ENCODE results near the gene GNPDA1.

GNPDA1 gene

DNA sequence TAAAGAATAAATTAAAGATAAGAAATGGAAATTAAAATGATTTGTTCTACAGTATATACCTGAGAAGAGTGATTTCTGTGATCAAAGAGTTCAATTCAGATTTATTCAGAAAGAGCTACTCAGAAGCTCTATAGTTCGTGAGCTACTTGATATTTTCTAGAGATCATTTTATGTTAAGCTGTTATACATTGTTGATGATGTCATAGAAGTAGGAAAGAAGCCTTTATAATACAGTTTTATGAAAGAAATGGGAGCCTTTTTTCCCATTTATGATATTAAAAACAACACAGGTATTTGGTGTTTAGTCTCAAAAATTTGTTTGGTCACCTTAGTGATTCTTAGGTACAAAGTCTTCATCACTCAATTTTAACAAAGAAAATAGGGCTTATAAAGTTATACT is 23.1 kb downstream of the GNPDA1 start:
- no peak for DNase-seq (ENCODE audit: low spot score)
- in situ Hi-C loops (cut with MboI; ENCODE audit: low sequenced_read_pairs, unreplicated experiment): loop anchor here (10.0 to 25.0 kb wide), 2 partner anchors 145 to 573 kb away; no protein-coding TSS in a partner anchor
- TF ChIP-seq, protein P1, sequence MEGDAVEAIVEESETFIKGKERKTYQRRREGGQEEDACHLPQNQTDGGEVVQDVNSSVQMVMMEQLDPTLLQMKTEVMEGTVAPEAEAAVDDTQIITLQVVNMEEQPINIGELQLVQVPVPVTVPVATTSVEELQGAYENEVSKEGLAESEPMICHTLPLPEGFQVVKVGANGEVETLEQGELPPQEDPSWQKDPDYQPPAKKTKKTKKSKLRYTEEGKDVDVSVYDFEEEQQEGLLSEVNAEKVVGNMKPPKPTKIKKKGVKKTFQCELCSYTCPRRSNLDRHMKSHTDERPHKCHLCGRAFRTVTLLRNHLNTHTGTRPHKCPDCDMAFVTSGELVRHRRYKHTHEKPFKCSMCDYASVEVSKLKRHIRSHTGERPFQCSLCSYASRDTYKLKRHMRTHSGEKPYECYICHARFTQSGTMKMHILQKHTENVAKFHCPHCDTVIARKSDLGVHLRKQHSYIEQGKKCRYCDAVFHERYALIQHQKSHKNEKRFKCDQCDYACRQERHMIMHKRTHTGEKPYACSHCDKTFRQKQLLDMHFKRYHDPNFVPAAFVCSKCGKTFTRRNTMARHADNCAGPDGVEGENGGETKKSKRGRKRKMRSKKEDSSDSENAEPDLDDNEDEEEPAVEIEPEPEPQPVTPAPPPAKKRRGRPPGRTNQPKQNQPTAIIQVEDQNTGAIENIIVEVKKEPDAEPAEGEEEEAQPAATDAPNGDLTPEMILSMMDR (IDR thresholded peaks at IDR 0.05; ENCODE audit: borderline replicate concordance, control extremely low read depth, extremely low read depth, insufficient read depth, missing control alignments): no peak

DNA sequence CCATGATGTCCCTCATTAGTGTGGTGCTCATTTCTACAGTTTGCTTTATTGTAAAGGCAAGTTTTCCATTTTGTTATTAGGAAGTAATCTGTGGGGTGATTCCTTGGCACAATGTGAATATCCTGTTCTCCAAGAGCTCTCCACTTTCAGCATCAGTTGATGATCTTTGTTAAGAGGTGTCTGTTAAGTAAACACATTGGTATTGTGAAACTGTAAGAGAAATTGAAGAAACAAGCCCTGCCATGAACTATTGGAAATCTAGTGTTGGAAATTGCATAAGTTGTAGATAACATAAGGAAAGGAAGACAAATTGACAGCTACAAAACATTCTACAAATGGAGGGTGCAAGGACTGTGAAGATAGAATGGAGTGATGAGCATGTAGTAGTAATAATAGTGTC is 26.8 kb downstream of the GNPDA1 start:
- TF ChIP-seq, protein P1 (IDR thresholded peaks at IDR 0.05; ENCODE audit: borderline replicate concordance, control extremely low read depth, extremely low read depth, insufficient read depth, missing control alignments): no peak
- in situ Hi-C loops (cut with MboI; ENCODE audit: low sequenced_read_pairs, unreplicated experiment): loop anchor here (25.0 kb wide), 1 partner anchor 576 kb away; no protein-coding TSS in a partner anchor
- DNase-seq (ENCODE audit: low spot score): no peak

DNA sequence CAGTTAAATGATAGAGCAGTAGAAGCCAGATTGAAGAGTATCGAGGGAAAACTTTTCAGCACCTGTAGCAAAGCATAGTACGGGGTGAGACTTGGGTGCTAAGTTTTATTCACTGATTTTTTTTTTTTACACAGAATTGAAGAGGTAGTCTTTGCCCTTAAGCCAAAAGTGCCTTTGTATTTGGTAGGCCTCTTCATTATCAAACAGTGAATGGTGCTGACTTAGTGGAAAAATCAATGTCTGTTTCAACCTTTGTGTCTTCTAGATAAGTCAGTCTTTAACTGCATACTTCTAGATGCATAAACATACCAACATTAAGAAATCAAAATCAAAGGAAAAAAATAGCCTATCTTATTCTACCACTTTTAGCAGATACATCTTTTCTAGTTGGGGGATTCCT is 30.2 kb downstream of the GNPDA1 start:
- in situ Hi-C loops (cut with MboI; ENCODE audit: low sequenced_read_pairs, unreplicated experiment): loop anchor here (25.0 kb wide), 1 partner anchor 580 kb away; no protein-coding TSS in a partner anchor
- DNase-seq (ENCODE audit: low spot score): no peak
- TF ChIP-seq, protein P1 (IDR thresholded peaks at IDR 0.05; ENCODE audit: borderline replicate concordance, control extremely low read depth, extremely low read depth, insufficient read depth, missing control alignments): no peak

DNA sequence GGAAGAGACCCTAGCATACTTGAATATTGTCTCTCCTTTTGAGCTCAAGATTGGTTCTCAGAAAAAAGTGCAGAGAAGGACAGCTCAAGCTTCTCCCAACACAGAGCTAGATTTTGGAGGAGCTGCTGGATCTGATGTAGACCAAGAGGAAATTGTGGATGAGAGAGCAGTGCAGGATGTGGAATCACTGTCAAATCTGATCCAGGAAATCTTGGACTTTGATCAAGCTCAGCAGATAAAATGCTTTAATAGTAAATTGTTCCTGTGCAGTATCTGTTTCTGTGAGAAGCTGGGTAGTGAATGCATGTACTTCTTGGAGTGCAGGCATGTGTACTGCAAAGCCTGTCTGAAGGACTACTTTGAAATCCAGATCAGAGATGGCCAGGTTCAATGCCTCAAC is 34.4 kb downstream of the GNPDA1 start:
- TF ChIP-seq, protein P1 (IDR thresholded peaks at IDR 0.05; ENCODE audit: borderline replicate concordance, control extremely low read depth, extremely low read depth, insufficient read depth, missing control alignments): no peak
- in situ Hi-C loops (cut with MboI; ENCODE audit: low sequenced_read_pairs, unreplicated experiment): loop anchor here (25.0 kb wide), 1 partner anchor 584 kb away; no protein-coding TSS in a partner anchor
- DNase-seq (ENCODE audit: low spot score): no peak

DNA sequence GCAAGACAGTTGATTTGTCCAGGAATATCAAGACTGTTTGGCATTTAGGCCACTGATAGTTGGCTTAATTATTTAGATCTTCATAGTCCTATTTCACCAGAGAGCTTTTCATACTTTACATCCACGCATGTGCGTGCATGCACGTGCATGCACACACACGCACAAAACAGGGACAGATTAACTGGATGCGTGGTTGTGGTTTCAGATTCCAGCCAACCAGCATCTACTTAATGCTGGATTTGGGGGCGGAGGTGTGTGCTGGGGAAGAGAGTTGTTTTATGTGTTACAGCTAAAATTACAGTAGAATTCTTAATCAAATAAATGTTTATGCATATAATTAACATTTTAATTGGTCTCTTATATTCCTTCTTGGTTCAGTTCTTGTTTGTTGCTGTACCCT is 36.7 kb downstream of the GNPDA1 start:
- TF ChIP-seq, protein P1 (IDR thresholded peaks at IDR 0.05; ENCODE audit: borderline replicate concordance, control extremely low read depth, extremely low read depth, insufficient read depth, missing control alignments): no peak
- in situ Hi-C loops (cut with MboI; ENCODE audit: low sequenced_read_pairs, unreplicated experiment): loop anchor here (25.0 kb wide), 1 partner anchor 586 kb away; no protein-coding TSS in a partner anchor
- no peak for DNase-seq (ENCODE audit: low spot score)

DNA sequence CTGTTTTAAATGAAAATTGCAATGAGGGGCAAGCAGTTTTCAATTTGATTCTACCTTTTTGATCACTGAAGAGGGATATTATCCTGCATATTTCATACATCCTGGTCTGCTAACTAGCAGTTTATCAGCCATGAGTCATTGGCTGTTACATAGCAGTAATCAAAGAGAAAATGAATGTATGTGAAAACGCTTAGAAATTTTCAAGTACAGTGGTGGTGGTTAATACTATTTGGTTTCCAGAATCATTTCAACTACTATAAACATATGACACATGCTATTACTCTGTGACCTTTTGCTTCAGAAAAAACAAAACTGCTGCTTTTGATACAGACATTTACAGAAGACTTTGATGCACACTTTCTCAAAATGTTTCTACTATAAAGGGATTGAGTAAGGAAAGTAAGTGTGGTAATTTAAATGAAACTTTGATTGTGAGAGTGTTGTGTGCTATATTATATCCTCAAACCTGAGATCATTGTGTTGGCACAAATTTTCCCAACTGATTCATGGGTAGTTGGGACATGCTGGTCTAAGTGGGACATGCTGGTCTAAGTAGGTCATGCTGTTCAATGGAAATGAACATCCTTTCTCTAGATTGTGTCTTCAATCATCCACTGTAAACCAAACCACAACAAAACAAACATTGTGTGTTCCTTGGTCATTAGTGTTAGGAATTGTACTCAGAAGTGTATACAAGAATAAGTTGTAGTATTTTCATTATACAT is 38.8 kb downstream of the GNPDA1 start:
- TF ChIP-seq, protein P1 (IDR thresholded peaks at IDR 0.05; ENCODE audit: borderline replicate concordance, control extremely low read depth, extremely low read depth, insufficient read depth, missing control alignments): no peak
- DNase-seq (ENCODE audit: low spot score): no peak
- in situ Hi-C loops (cut with MboI; ENCODE audit: low sequenced_read_pairs, unreplicated experiment): no loop called here
